AG08395 (cell line): ENCODE data around the gene BAG5.
"Not testable (repeated sequence)": the region's sequence is repeated elsewhere in the genome, so short reads cannot be mapped to it uniquely, and the experiment has no call there.

ENCODE experiments used
- DNase-seq: peaks from one replicate; pipeline ENCODE4 v3.0.0; 2012; ENCODE audit warnings: mixed read lengths, low spot score

BAG5 gene

GRCh38 chr14:103534576-103535061 lies 27.8 kb downstream of the BAG5 start:
- no peak for DNase-seq

GRCh38 chr14:103533999-103534575 lies 28.4 kb downstream of the BAG5 start:
- no peak for DNase-seq

GRCh38 chr14:103533137-103533998 lies 29.1 kb downstream of the BAG5 start:
- DNase-seq, result no peak

- DNase-seq, result no peak
Measured at GRCh38 chr14:103532216-103533136, 30.0 kb downstream of the BAG5 start.

- no peak for DNase-seq
Measured at GRCh38 chr14:103531421-103532215, 30.8 kb downstream of the BAG5 start.

GRCh38 chr14:103530831-103531230 lies 31.6 kb downstream of the BAG5 start:
- DNase-seq, result no peak

GRCh38 chr14:103530390-103530789 lies 32.1 kb downstream of the BAG5 start:
- no peak for DNase-seq

- DNase-seq, result no peak
Measured at GRCh38 chr14:103529383-103530365, 32.8 kb downstream of the BAG5 start.

GRCh38 chr14:103528587-103529382 lies 33.7 kb downstream of the BAG5 start, which contains the start of gene TRMT61A:
TRMT61A (plus strand) TSS chr14:103529196; CDS start chr14:103529979, 783 bp downstream.
- peak; percentile 98 for DNase-seq

GRCh38 chr14:103528146-103528586 lies 34.3 kb downstream of the BAG5 start:
- no peak for DNase-seq

GRCh38 chr14:103527408-103528145 lies 34.9 kb downstream of the BAG5 start:
- peak; percentile 62 for DNase-seq

- no peak for DNase-seq
Measured at GRCh38 chr14:103526914-103527248, 35.6 kb downstream of the BAG5 start.

- DNase-seq, result no peak
Measured at GRCh38 chr14:103526247-103526913, 36.1 kb downstream of the BAG5 start.

GRCh38 chr14:103525430-103526246 lies 36.8 kb downstream of the BAG5 start:
- DNase-seq, result not testable (repeated sequence)

GRCh38 chr14:103524002-103524935 lies 38.2 kb downstream of the BAG5 start:
- no peak for DNase-seq

- no peak for DNase-seq
Measured at GRCh38 chr14:103523575-103523954, 38.9 kb downstream of the BAG5 start.
